Measurements from ENCODE around the gene MPO. TPM values are rescaled to one million over a fixed set of nuclear protein-coding genes. Genes with fewer than 3 reads are reported as not detected.

The MPO gene
- polyA plus RNA-seq, 4 donors, result 1.6 to 7.6 (median 4.0) TPM

DNA sequence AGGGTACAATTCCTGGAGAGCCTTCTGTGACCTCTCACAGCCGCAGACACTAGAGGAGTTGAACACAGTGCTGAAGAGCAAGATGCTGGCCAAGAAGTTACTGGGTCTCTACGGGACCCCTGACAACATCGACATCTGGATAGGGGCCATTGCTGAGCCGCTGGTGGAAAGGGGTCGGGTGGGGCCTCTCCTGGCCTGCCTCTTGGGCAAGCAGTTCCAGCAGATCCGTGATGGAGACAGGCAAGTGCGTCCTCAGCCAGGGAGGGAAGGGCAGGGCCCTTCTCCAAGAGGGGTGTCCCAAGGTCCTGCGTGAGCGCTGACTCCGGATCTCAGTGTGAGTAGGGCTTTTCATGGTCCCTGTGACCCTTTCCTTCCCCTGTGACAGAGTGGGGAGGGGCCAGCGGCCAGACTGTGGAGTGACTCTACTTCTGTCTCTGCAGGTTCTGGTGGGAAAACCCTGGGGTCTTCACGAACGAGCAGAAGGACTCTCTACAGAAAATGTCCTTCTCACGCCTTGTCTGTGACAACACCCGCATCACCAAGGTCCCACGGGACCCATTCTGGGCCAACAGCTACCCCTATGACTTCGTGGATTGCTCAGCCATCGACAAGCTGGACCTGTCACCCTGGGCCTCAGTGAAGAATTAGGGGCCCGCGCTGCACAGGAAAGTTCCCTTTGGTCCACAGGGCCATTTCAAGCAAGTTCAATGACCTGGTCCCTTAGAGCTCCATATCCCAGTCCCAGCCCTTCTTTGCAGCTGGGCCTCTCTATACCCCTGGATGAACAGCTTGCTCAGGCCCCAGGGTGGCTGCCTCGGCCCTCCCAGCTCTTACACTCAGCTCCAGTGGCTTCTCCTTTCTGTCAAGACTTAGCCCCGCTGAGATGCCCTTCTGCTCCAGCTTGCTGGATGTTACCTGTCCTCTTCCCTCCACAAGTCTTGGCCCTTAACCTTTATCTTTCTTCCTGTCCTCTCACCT is 13.1 kb downstream of the MPO start:
- no peak for DNase-seq (ENCODE audit: low read depth in 4 of 4, low spot score in 3 of 4)

DNA sequence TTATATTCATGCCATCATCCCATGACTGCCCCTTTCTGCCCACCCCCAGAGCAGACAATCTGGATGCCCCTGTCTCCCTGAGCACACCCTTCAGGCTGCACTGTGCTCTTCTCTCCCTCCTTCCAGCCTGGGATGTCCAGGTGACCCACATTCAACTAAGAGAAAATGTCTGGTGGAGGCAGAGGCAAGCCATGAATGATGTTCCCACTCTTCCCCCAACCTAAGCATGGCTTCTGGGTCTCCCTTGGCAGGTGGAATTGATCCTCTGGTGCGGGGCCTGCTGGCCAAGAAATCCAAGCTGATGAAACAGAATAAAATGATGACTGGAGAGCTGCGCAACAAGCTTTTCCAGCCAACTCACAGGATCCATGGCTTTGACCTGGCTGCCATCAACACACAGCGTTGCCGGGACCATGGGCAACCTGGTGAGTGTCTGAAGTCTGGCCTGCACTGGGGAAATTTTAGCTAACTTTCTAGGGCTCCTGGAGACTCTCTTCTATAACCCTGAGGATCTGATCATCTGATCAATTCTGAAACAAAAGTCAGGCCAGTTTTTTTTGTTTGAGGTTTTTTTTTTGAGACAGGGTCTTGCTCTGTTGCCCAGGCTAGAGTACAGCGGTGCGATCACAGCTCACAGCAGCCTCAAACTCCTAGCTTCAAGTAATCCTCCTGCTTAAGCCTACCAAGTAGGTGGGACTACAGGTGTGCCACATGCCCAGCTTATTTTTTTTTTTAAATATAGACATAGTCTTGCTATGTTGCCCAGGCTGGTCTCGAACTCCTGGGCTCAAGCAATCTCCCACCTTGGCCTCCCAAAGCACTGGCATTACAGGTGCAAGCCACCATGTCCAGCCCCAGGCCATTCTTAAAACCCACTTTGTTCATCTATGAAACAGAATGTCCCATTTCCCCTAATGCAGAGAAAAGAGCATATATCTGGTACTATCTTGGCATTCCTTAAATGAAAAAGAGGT is 14.5 kb downstream of the MPO start:
- DNase-seq (ENCODE audit: low read depth in 4 of 4, low spot score in 3 of 4), result no peak

DNA sequence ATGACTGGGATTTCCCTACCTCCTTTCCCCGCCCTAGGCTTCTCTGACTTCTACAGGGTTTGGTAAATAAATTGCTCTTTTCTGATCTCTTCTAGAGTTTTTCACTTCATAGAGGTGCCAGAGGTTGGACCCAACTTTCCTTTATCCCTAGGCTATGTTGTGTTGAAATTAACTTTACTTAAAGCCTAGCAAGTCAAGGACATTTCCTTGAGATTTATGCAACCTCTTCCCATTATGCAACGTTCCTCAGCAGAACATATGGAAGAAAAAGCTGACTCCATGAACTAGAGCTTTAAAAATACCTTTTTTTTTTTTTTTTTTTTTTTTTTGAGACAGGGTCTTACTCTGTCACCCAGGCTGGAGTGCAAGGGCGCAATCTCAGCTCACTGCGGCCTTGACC is 15.5 kb downstream of the MPO start:
- no peak for DNase-seq (ENCODE audit: low read depth in 4 of 4, low spot score in 3 of 4)

DNA sequence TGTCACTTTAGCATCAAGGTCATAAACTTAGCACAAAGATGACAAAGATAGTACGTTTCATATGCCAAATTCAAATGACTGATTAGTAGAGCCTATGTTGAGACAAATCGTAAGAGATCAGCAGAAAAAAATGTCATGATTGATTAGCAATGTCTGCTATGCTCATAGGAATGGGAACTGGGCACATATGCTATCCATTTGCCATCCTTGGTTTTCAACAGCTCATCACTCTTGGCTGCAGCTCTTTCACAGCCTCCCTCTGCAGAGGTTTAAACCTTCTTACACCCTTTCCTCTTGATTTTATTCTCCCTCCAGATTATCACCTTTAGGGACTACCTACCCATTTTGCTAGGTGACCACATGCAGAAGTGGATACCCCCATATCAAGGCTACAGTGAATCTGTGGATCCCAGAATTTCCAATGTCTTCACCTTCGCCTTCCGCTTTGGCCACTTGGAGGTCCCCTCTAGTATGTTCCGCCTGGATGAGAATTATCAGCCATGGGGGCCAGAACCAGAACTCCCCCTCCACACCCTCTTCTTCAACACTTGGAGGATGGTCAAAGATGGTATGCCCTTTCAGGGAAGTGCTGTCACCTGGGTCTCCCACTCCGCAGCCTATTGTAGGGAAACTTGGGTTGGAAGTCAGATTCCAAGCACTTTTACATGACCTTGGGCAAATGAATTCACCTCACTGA is 16.2 kb downstream of the MPO start:
- no peak for DNase-seq (ENCODE audit: low read depth in 4 of 4, low spot score in 3 of 4)

DNA sequence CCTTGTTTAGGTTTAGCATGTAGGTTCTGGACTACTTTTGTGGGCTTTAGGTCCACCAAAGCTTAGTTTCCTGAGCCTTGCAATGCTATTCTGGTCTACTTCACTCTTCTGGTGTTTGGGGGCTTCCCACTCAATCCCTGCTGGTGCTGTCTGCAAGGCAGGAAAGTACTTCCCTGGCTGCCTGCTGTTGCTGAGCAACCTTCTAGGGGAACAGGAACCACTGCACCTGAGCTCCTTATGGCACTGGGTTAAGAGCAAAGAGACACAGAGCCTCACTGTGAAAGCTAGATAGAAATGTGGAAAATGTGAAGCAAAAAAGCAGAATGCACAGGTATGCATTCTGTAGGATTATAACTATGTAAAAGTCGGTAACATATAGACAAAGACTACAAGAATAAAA is 17.0 kb downstream of the MPO start:
- DNase-seq (ENCODE audit: low read depth in 4 of 4, low spot score in 3 of 4), result no peak

DNA sequence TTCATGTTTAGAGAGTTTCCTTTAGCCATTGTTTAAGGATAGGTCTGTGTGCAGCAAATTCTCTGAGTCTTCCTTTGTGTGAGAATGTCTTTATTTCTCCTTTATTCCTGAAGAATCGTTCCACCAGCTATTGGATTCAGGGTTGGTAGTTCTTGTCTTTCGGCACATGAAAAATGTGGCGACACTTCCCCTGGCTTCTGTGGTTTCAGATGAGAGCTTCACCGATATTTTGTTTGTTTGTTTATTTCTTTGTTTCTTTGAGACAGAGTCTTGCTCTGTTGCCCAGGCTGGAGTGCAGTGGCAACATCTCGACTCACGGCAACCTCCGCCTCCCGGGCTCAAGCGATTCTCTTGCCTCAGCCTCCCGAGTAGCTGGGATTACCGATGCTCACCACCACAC is 18.6 kb downstream of the MPO start:
- no peak for DNase-seq (ENCODE audit: low read depth in 4 of 4, low spot score in 3 of 4)

DNA sequence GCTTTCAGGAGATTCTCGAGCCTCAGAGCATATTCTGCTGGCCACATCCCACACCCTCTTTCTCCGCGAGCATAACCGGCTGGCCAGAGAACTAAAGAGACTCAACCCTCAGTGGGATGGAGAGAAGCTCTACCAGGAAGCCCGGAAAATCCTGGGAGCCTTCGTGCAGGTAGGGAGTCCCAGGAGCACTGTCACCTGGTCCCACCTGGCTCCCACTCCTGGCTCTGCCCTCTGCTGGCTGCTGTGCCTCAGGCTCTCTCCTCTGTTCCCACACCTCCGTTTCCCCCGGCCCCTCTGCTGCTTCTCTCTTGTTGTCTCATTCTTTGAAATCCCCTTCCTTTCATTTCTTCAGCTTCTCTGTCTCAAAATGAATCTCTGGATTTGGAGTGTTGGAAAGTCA is 25.9 kb downstream of the MPO start:
- no peak for DNase-seq (ENCODE audit: low read depth in 4 of 4, low spot score in 3 of 4)

DNA sequence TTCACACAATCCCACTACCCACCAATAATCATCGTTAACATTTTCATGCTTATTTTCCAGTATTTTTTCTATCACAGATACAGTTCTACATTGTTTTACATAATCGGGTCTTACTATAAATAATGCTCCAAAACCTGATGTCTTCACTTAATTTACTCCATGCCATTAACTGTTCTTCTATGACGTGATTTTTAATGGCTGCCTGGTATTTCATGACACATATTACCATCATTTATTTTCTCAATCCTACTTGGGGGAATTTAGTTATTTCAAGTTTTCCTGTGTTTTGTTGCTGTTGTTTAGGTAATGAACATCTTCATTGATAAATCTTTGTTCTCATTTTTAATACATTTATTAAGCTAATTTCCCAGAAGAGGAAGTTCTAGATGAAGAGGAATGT is 27.7 kb downstream of the MPO start:
- no peak for DNase-seq (ENCODE audit: low read depth in 4 of 4, low spot score in 3 of 4)

DNA sequence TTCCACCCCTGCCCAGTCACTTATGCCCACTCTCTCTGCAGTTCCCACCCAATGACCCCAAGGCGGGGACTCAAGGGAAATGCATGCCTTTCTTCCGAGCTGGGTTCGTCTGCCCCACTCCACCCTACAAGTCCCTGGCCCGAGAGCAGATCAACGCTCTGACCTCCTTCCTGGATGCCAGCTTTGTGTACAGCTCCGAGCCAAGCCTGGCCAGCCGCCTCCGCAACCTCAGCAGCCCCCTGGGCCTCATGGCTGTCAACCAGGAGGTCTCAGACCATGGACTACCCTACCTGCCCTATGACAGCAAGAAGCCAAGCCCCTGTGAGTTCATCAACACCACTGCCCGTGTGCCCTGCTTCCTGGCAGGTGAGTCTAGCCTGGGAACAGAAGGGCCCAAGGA is 28.6 kb downstream of the MPO start:
- no peak for DNase-seq (ENCODE audit: low read depth in 4 of 4, low spot score in 3 of 4)

DNA sequence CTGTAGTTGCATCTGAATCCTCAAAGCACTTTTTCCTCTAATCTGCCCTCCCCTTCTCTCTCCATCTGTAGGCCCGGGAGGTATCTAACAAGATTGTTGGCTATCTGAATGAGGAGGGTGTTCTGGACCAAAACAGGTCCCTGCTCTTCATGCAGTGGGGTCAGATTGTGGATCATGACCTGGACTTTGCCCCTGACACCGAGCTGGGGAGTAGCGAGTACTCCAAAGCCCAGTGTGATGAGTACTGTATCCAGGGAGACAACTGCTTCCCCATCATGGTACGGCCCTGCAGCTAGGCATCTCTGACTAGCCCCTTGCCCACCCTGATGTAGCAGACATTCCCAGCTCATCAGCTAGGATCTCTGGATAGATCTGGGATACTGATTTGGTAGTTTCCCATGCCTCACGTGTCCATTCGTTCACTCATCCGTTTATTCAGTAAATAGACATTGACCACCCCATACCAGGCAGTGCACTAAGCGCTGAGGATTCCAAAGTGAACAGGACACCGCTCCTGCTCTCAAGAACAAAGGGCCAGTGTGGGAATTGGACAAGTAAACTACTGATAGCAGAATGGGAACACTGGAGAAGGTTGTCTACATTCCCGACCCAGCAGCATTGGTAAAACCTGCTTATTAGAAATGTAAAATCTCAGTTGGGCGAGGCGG is 30.3 kb downstream of the MPO start:
- DNase-seq (ENCODE audit: low read depth in 4 of 4, low spot score in 3 of 4), result no peak

DNA sequence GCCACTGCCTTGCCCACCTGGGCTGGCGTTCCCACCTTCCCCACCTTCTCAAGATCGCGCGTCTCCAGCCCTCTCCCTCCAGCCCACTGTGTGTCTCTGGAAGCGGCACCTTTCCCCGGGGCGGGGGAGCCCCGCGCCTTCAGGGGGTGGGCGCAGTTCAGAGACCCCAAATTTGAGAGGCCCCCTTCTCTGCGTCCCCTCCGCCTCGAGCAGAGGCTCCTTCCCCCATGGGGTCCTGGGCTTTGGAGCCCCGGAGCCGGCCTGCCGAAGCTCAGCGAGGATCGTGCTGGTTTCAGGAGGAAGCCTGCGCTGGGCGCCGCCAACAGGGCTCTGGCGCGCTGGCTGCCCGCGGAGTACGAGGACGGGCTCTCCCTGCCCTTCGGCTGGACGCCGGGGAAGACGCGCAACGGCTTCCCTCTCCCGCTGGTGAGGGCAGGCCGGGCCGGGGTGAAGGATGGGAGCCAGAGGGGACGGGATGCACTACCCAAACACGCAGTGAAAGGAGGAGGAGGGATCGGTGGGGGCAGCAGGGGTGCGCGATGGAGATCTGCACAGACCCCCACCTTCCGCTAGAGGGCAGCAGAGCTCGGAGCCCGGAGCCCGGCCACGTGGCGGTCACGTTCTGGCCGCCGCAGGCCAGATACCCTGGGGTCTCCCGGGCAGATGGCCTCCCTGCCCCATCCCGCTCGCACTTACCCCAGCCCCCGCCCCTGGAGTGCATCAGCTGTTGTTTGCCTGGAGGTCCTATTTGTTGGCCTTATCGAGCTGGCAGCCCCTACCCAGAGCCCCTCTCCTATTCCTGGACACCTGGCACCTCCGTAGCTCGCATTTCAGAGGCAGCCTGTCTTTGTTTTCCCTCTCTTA is 31.2 kb downstream of the MPO start:
- DNase-seq (ENCODE audit: low read depth in 4 of 4, low spot score in 3 of 4), result peak; percentile 36 to 53 (median 48)

DNA sequence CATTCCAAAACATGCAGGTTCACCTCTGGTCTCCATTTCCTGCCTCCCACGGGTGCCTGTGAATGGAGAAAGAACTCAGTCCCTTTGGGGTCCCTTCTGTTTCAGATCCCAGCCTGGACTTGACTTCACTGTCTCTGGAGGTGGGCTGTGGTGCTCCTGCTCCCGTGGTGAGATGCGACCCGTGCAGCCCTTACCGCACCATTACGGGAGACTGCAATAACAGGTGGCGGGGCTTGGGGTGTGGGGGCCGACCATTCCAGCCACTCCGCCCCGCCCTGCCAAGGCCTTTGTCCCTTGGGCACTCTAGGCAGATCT is 31.8 kb downstream of the MPO start:
- no peak for DNase-seq (ENCODE audit: low read depth in 4 of 4, low spot score in 3 of 4)

DNA sequence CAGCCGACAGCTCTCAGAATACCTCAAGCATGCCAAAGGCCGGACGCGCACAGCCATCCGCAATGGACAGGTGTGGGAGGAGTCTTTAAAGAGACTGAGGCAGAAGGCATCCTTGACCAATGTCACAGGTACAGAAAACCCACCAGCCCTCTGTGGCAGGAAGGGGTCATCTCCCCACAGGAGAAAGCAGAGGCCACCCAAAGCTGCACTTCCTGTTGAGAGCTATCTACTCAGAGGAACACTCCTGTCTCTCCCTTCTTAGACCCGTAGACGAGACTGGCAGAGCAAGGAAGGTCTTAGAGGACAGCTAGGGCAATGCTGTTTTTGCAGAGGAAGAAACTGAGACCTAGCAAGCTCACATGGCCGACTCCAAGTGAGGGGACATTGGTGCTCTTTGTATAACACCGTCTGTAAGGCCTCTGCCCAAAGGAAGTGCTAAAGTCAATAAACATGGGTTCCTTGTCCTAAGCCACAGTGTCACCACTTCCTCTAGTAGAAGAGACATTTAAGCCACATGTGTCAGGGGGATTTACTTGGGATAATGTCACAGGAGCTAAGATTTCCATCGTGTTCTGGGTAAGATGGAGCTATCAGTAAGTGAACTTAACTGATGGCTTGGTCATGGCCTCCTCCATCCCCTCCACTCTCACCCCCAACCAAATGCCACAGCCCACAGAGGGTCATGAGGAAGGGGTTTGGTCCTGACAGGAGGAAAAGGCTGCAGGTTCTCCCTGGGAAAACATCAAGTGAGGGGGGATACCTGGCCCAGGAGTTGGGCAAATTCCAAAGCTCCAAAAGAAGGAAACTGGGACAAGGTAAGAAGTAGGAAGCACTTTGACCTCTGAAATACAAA is 33.0 kb downstream of the MPO start:
- DNase-seq (ENCODE audit: low read depth in 4 of 4, low spot score in 3 of 4), result no peak

DNA sequence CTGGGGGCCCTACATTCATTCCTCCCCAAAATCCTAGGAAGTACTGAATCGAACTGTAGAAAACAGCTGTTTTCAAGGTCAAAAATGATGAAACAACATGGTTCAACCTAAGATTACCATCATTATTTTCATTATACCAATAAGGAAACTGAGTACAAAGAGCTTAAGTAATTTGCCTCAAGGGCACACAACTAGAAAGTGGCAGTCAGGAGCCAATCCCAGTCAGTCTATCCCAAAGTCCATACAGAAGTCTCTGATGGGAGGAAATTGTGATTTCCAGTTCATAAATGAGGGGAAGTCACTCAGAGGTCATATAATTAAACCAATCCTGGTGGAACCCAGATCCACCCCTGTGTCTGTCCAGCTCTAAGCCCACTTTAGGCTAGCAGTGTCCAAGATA is 34.0 kb downstream of the MPO start:
- no peak for DNase-seq (ENCODE audit: low read depth in 4 of 4, low spot score in 3 of 4)

DNA sequence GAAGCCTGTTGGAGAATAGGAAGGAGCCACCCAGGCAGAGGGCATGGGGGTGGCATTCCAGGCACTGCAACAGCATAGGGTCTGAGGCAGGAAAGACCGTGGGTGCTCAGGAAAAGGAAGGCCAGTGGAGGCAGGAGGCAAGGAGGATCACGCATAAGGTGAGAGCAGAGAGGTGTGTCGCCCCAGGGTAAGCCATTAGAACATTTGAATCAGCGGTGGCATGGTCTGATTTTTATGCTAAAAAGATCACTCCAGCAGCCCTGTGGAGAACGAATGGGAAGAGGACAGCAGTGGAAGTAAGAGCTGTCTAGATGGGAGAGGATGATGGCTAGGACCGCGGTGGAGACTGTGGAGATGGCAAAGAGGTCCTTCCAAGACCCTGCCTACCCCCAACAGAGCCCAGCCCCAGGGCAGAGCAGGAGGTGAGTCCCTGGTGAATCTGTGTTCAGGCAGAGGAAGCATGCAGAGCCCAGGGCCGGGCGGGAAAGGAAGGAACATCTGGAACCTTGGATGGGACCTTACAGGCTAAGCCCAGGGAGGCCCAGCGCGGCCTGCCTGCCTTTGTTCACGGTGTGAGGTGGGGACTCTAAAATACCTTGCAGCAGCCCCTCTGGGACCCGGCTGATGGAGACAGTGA is 34.5 kb downstream of the MPO start:
- no peak for DNase-seq (ENCODE audit: low read depth in 4 of 4, low spot score in 3 of 4)

DNA sequence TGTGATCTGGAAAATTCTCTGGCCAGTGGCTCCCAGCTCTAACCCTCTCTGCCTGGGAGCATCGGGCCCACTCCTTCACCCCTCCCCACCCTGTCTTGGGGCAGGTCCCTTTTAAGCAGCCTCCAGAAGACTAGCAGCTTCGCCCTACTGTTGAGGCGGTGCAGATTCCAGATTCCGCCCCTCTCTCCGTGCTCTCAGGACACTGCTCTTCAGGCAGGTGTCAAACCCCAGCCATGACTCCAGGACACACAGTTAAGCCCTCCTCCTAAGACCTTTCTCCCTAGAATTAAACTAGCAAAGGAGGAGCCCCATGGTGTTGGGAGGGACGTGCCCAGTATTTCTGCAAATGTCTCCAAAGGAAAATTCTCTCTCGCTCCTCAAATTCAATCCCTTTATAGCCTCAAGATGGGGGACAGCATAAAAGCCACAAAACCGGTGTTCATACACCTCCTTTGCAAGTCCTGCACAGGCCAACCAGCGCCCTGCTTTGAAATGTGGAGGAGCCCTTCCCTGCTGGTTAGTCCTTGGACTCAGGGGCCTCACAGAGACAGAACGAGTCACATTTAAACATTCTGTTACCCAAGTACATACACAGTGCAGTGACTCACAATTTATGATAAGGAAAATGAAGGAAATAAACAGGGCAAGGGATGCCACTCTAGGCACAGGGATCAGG is 35.2 kb downstream of the MPO start:
- no peak for DNase-seq (ENCODE audit: low read depth in 4 of 4, low spot score in 3 of 4)

DNA sequence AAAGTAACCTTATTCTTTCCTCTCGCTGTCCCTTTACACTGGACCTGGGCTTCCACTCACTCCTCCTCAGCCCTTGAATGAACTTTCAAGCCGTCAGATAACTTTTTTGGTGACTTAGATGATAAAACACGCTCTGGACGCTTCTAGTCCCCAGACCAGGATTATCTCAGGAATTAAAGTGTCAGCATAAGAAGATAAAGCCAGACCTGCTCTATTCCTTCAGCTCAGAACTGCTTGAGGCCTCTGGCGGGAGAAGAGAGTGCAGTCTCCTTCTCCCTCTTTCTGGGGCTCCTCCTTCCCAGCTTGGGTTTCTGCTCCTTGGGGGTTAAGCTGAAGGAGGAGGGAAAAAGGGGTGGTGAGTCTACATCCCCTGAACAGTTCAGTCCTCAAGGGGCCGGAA is 35.8 kb downstream of the MPO start:
- DNase-seq (ENCODE audit: low read depth in 4 of 4, low spot score in 3 of 4), result no peak

All from left renal pelvis (tissue), 4 donors.